Neuronal stem cell (in vitro differentiated cells): ENCODE measurements around the gene TPM4.

Experiments
- DNase-seq: peaks from one replicate; pipeline ENCODE4 v3.0.0-alpha.2; 2013; ENCODE audit warnings: low spot score
- H2AFZ ChIP-seq: one replicate; pipeline ENCODE4 v1.6.1; 2013; ENCODE audit warnings: mild to moderate bottlenecking, low read length, inconsistent platforms
- H2AK5ac ChIP-seq: 2 replicates; pipeline ENCODE4 v1.6.1; 2013; ENCODE audit warnings: low read depth, mild to moderate bottlenecking, inconsistent platforms, low read length, moderate library complexity, mixed read lengths
- H2BK120ac ChIP-seq: 2 replicates; pipeline ENCODE4 v1.6.1; 2013; ENCODE audit warnings: low read depth, mild to moderate bottlenecking, inconsistent platforms, low read length, moderate library complexity, mixed read lengths
- H2BK12ac ChIP-seq: one replicate; pipeline ENCODE4 v1.6.1; 2013; ENCODE audit warnings: low read length, inconsistent platforms
- H2BK15ac ChIP-seq: 2 replicates; pipeline ENCODE4 v1.6.1; 2013; ENCODE audit warnings: mild to moderate bottlenecking, low read length, inconsistent platforms, mixed read lengths
- H2BK5ac ChIP-seq: one replicate; pipeline ENCODE4 v1.6.1; 2013; ENCODE audit warnings: inconsistent platforms, mild to moderate bottlenecking, low read length, moderate library complexity
- H3K14ac ChIP-seq: one replicate; pipeline ENCODE4 v1.6.1; 2013; ENCODE audit warnings: low read length, inconsistent platforms
- H3K18ac ChIP-seq: 2 replicates; pipeline ENCODE4 v1.6.1; 2013; ENCODE audit warnings: low read length, inconsistent platforms
- H3K23ac ChIP-seq: 2 replicates; pipeline ENCODE4 v1.6.1; 2013; ENCODE audit warnings: low read depth, mild to moderate bottlenecking, mixed read lengths, low read length, inconsistent platforms; ENCODE audit not compliant: poor library complexity
- H3K27ac ChIP-seq: replicated peaks from 3 replicates; pipeline ENCODE4 v1.5.1; 2013; ENCODE audit warnings: low read length, inconsistent platforms
- H3K27me3 ChIP-seq, 3 experiments: 2 replicates each; pipeline ENCODE4 v1.6.1; 2013; ENCODE audit warnings: low read length in 3 of 3, mild to moderate bottlenecking in 2 of 3, inconsistent platforms in 1 of 3, low read depth in 1 of 3, mixed read lengths in 1 of 3, moderate library complexity in 1 of 3; ENCODE audit not compliant: control insufficient read depth in 3 of 3, insufficient read depth in 3 of 3
- H3K36me3 ChIP-seq, 2 donors: replicated peaks in 1 of 2; 2 replicates each; pipeline ENCODE4 v1.6.1; 2013; ENCODE audit warnings: low read length in 2 of 2; ENCODE audit not compliant: control insufficient read depth in 2 of 2, insufficient read depth in 2 of 2
- H3K4ac ChIP-seq: 2 replicates; pipeline ENCODE4 v1.6.1; 2013; ENCODE audit warnings: inconsistent platforms, mild to moderate bottlenecking, low read length, moderate library complexity
- H3K4me1 ChIP-seq, 2 donors: 1 replicate in 1 of 2; 2 replicates in 1 of 2; pipeline ENCODE4 v1.6.1; 2013; ENCODE audit warnings: low read length in 2 of 2, low read depth in 1 of 2; ENCODE audit not compliant: control insufficient read depth in 2 of 2, insufficient read depth in 1 of 2
- H3K4me2 ChIP-seq: one replicate; pipeline ENCODE4 v1.6.1; 2013; ENCODE audit warnings: mild to moderate bottlenecking, low read length, inconsistent platforms; ENCODE audit not compliant: insufficient read depth, poor library complexity, severe bottlenecking
- H3K4me3 ChIP-seq, 2 donors: 2 replicates each; pipeline ENCODE4 v1.5.1; 2013; ENCODE audit warnings: low read length in 2 of 2, mild to moderate bottlenecking in 2 of 2, inconsistent platforms in 1 of 2, moderate library complexity in 1 of 2
- H3K79me1 ChIP-seq: one replicate; pipeline ENCODE4 v1.6.1; 2013; ENCODE audit warnings: low read depth, mild to moderate bottlenecking, inconsistent platforms, low read length, moderate library complexity
- H3K9ac ChIP-seq: one replicate; pipeline ENCODE4 v1.6.1; 2013; ENCODE audit warnings: mild to moderate bottlenecking, low read depth, low read length, inconsistent platforms; ENCODE audit not compliant: poor library complexity
- H3K9me3 ChIP-seq, 2 donors: replicated peaks in 1 of 2; 2 replicates each; pipeline versions ENCODE3 to v1.6.1; 2013; ENCODE audit warnings: low read length in 2 of 2, mild to moderate bottlenecking in 2 of 2, inconsistent platforms in 1 of 2, low read depth in 1 of 2, mixed read lengths in 1 of 2, moderate library complexity in 1 of 2; ENCODE audit not compliant: control insufficient read depth in 2 of 2, insufficient read depth in 1 of 2
- H4K8ac ChIP-seq: one replicate; pipeline ENCODE4 v1.6.1; 2013; ENCODE audit warnings: low read depth, mild to moderate bottlenecking, inconsistent platforms, low read length, moderate library complexity
- H4K91ac ChIP-seq: one replicate; pipeline ENCODE4 v1.6.1; 2013; ENCODE audit warnings: low read length, low read depth, mild to moderate bottlenecking, inconsistent platforms; ENCODE audit not compliant: poor library complexity
- WGBS, 2 donors: extraction: QIAGEN DNeasy Blood & Tissue Kit; methylation state at CpG; one replicate each; pipeline ENCODE4 v1.1.7; 2013; ENCODE audit warnings: missing lambda C conversion rate in 2 of 2, mixed read lengths in 1 of 2; ENCODE audit not compliant: insufficient read length in 2 of 2, insufficient replicate concordance in 1 of 2; ENCODE audit errors: extremely low coverage in 2 of 2; 5-methylcytosine and 5-hydroxymethylcytosine counted together

The TPM4 gene

DNA sequence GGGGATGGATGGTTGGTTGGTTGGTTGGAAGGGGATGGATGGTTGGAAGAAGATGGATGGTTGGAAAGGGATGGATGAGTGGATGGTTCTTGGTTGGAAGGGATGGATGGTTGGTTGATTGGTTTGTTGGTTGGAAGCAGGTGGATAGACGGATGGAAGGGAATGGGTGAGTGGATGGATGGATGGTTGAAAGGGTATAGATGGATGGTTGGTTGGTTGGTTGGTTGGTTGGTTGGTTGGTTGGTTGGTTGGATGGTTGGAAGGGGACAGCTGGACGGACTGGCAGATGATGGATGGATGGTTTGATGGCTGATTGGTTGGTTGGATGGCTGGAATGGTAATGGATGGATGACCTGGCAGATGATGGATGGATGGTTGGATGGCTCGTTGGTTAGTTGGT is 55.4 kb downstream of the TPM4 start:
- H2BK5ac ChIP-seq: no peak overlapping the region
- peaks cover 0 to 3% of the 10 kb centered on the region in 2 donors for H3K9me3 ChIP-seq
- 100% methylated on average over 1 of the region's 3 CpGs; no CpG with 5 or more reads in 1 of the 2 donors for WGBS, 2 donors
- no peak overlapping the region for H2BK15ac ChIP-seq
- H3K14ac ChIP-seq: no peak overlapping the region
- no peak for DNase-seq
- no peak overlapping the region for H4K8ac ChIP-seq
- H3K79me1 ChIP-seq: no peaks in the 10 kb centered on the region
- H3K23ac ChIP-seq: no peak overlapping the region
- H3K4me1 ChIP-seq: no peaks in the 10 kb centered on the region
- H2AK5ac ChIP-seq: no peak overlapping the region
- H3K9ac ChIP-seq: peak overlapping the region; percentile 25
- H2AFZ ChIP-seq: no peak overlapping the region
- H3K4ac ChIP-seq: no peak overlapping the region
- peak overlapping the region in 1 of 2 donors; percentile 63 for H3K4me3 ChIP-seq
- no peak overlapping the region for H4K91ac ChIP-seq
- H3K27ac ChIP-seq: no peak overlapping the region
- no peaks in the 10 kb centered on the region for H3K27me3 ChIP-seq
- H3K18ac ChIP-seq: no peak overlapping the region
- no peak overlapping the region for H3K4me2 ChIP-seq
- peaks cover 56 to 80% of the 10 kb centered on the region in 2 donors for H3K36me3 ChIP-seq
- no peak overlapping the region for H2BK120ac ChIP-seq
- H2BK12ac ChIP-seq: no peak overlapping the region

DNA sequence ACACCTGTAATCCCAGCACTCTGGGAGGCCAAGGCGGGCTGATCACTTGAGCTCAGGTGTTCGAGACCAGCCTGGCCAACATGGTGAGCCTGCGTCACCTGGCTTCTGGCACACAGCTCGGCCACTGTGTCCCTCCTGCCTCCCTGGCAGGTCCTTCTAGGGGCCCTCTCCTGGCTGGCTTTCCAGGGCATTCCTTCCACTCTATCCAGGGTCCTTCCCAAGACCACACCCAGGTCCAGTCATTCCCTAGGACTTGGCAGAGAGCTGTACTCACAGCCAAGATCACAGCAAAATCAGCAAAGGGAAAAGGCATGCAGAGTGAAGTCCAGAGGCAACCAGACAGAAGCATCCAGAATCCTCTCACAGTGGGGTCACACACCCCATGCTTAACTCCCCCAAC is 57.5 kb downstream of the TPM4 start:
- Histone ChIP-seq H3K9ac (no peak overlapping the region), H3K23ac (no peak overlapping the region), H3K9me3 (peaks cover 0 to 3% of the 10 kb centered on the region in 2 donors), H3K4me2 (no peak overlapping the region), H3K14ac (no peak overlapping the region), H2BK12ac (no peak overlapping the region), H3K79me1 (no peaks in the 10 kb centered on the region), H2AFZ (no peak overlapping the region), H3K27ac (no peak overlapping the region), H3K4me3 (no peak overlapping the region), H2AK5ac (no peak overlapping the region), H2BK5ac (peak overlapping the region; percentile 62), H2BK120ac (no peak overlapping the region), H4K91ac (no peak overlapping the region), H3K4ac (no peak overlapping the region), H4K8ac (no peak overlapping the region), H2BK15ac (no peak overlapping the region), H3K36me3 (peaks cover 39 to 58% of the 10 kb centered on the region in 2 donors), H3K27me3 (no peaks in the 10 kb centered on the region), H3K18ac (no peak overlapping the region), H3K4me1 (no peaks in the 10 kb centered on the region)
- no CpG with 5 or more reads among the region's 4 CpGs for WGBS, 2 donors
- DNase-seq: no peak

DNA sequence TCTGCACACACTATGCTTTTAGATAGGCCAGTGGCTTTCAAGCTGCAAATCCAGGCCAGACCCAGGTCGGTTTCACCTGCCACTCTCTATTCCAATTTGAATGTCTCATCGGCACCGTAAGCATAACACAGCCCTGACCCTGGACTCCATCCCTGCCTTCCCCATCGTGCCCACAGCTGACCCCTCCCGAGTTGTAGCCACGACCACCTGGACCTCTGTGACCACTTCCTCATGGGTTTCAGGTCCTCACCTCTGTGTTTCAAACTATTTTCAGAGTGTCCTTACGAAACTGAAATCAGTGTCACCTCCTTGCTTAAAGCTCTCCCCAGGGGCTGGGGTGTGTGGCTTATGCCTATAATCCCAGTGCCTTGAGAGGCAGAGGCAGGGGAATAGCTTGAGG is 58.2 kb downstream of the TPM4 start:
- H2BK120ac ChIP-seq: no peak overlapping the region
- H3K4me3 ChIP-seq: no peak overlapping the region
- no peak overlapping the region for H2BK12ac ChIP-seq
- H3K23ac ChIP-seq: no peak overlapping the region
- no peak overlapping the region for H3K4me2 ChIP-seq
- H2AFZ ChIP-seq: no peak overlapping the region
- H3K9ac ChIP-seq: no peak overlapping the region
- H4K8ac ChIP-seq: no peak overlapping the region
- H3K27ac ChIP-seq: no peak overlapping the region
- no peaks in the 10 kb centered on the region for H3K4me1 ChIP-seq
- H3K79me1 ChIP-seq: no peaks in the 10 kb centered on the region
- no peaks in the 10 kb centered on the region for H3K27me3 ChIP-seq
- no peak overlapping the region for H3K18ac ChIP-seq
- no peak overlapping the region for H2AK5ac ChIP-seq
- H3K9me3 ChIP-seq: peaks cover 0 to 3% of the 10 kb centered on the region in 2 donors
- no peak overlapping the region for H2BK5ac ChIP-seq
- no peak overlapping the region for H2BK15ac ChIP-seq
- DNase-seq: no peak
- H3K4ac ChIP-seq: no peak overlapping the region
- H3K14ac ChIP-seq: peak overlapping the region; percentile 38
- H4K91ac ChIP-seq: no peak overlapping the region
- no CpG with 5 or more reads among the region's 7 CpGs for WGBS, 2 donors
- peaks cover 34 to 51% of the 10 kb centered on the region in 2 donors for H3K36me3 ChIP-seq

DNA sequence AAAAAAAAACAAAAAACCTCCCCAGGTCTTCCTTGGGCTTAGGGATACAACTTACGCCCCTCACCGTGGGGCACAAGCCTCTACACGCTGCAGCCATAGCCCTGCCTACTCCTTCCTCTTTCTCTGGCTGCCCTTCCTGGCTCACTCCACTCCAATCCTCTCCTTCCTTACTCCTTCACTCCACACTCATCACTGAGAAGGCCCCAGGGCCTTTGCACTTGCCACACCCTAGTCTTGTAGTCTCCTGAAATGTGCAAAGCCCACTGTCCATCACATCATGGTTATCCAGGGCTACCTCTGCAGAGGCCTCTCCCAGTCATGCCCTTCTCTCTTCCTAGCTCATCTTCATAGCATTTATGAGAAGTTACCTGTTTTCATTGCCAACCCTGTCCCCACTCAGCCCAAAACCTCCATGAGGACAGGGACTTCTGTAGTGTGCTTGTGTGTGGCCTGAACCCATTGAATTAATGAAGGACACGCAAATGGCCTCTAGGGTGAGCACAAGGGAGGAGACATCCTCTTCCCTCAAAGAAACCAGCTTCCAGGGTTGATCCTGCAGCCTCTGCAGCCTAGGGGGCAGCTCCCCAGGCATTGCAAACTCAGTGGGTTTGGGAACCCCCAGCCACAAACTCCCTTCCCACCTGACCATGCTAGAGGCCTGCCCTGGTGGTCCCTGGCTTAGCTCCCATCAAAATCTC is 59.3 kb downstream of the TPM4 start:
- no peak overlapping the region for H3K27ac ChIP-seq
- no peak overlapping the region for H3K4ac ChIP-seq
- no peak overlapping the region for H3K14ac ChIP-seq
- H3K4me3 ChIP-seq: no peak overlapping the region
- H4K91ac ChIP-seq: no peak overlapping the region
- no peak overlapping the region for H2BK120ac ChIP-seq
- no peaks in the 10 kb centered on the region for H3K4me1 ChIP-seq
- DNase-seq: no peak
- no peak overlapping the region for H3K9ac ChIP-seq
- no peak overlapping the region for H2BK5ac ChIP-seq
- peaks cover 0 to 3% of the 10 kb centered on the region in 2 donors for H3K9me3 ChIP-seq
- H2AFZ ChIP-seq: no peak overlapping the region
- no peak overlapping the region for H3K23ac ChIP-seq
- H2BK15ac ChIP-seq: no peak overlapping the region
- no peak overlapping the region for H3K18ac ChIP-seq
- H2BK12ac ChIP-seq: no peak overlapping the region
- H2AK5ac ChIP-seq: no peak overlapping the region
- no CpG with 5 or more reads among the region's 4 CpGs for WGBS, 2 donors
- no peaks in the 10 kb centered on the region for H3K79me1 ChIP-seq
- no peak overlapping the region for H4K8ac ChIP-seq
- H3K27me3 ChIP-seq: no peaks in the 10 kb centered on the region
- H3K4me2 ChIP-seq: no peak overlapping the region
- peaks cover 27 to 41% of the 10 kb centered on the region in 2 donors for H3K36me3 ChIP-seq
